ENCODE measurements around the gene DTWD2.
"Not testable (repeated sequence)": the region's sequence is repeated elsewhere in the genome, so short reads cannot be mapped to it uniquely, and the experiment has no call there.

Gene DTWD2

DNA sequence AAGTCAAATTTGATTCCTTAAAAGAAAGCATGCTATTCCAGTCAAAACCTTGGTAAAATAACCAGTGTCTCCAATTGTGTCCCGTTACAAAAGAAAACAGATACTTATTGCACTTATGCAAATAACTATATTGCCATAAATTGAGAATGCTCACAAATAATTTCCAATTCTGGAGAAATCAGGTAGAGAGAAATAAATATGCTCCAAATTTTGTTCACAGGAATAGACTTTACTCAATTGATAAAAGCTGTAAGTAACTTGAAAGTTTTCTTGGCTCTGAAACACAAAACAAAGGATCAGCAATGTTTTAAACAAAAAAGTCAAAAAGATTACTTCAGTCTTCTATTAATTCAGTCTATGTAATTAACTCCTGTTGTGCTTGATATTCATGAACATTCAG, 7.8 kb upstream of the DTWD2 start:
- no peak for DNase-seq (ENCODE audit: low spot score)

DNA sequence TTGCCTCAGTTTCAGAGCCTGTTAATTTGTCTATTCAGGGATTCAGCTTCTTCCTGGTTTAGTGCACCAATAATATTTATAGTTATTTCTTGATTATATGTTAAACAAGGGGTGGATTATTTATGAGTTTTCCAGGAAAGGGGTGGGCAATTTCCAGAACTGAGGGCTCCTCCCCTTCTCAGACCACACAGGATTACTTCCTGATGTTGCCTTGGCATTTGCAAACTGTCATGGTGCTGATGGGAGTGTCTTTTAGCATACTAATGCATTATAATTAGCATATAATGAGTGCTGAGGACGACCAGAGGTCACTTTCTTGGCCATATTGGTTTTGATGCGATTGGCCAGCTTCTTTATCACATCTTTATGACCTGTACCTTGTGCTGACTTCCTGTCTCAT, 6.2 kb upstream of the DTWD2 start:
- DNase-seq (ENCODE audit: low spot score) = no peak

DNA sequence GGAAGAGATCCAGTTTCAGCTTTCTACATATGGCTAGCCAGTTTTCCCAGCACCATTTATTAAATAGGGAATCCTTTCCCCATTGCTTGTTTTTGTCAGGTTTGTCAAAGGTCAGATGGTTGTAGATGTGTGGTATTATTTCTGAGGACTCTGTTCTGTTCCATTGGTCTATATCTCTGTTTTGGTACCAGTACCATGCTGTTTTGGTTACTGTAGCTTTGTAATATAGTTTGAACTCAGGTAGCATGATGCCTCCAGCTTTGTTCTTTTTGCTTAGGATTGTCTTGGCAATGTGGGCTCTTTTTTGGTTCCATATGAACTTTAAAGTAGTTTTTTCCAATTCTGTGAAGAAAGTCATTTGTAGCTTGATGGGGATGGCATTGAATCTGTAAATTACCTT, 4.8 kb upstream of the DTWD2 start:
- not testable (repeated sequence) for DNase-seq (ENCODE audit: low spot score)

DNA sequence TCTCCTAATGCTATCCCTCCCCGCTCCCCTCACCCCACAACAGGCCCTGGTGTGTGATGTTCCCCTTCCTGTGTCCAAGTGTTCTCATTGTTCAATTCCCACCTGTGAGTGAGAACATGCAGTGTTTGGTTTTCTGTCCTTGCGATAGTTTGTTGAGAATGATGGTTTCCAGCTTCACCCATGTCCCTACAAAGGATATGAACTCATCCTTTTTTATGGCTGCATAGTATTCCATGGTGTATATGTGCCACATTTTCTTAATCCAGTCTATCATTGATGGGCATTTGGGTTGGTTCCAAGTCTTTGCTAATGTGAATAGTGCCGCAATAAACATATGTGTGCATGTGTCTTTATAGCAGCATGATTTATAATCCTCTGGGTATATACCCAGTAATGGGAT, 3.7 kb upstream of the DTWD2 start:
- not testable (repeated sequence) for DNase-seq (ENCODE audit: low spot score)

DNA sequence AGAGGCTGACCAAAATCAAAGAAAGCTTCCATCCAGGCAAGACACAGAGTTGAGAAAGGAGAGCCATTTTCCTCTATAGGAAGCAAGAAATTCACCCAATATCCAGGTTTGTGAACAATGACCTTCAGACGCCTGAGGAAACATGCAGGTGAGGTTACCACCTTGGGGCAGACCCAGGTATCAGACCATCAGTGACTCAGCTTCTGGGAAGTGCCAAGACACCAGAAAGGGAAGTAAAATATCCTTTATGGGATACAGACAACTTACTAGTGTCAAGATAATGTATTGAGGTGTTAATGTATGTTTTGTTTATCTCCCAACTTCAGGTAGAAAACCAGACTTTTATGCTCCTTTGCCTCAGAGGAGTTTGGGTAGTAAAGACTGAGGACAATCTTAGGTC, 2.2 kb upstream of the DTWD2 start:
- DNase-seq (ENCODE audit: low spot score) = no peak

DNA sequence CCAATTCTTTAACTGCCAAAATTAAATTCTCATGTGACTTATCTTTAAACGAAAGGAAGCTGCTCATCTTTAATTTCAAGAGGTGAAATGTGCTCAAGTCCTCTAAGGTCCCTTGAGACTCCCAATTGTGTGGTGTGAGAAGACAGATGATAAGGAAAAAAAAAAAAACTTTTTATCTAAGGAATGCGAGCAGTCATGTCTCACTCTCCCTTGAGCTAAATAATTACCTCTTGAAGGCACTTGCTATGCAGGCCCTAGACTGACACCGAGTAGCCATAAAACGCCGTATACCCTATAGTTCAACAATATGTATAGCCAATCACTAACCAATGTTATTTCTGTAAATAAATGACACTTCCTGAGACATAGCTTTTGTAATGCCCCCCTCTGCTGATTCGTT, 1.5 kb upstream of the DTWD2 start:
- no peak for DNase-seq (ENCODE audit: low spot score)

DNA sequence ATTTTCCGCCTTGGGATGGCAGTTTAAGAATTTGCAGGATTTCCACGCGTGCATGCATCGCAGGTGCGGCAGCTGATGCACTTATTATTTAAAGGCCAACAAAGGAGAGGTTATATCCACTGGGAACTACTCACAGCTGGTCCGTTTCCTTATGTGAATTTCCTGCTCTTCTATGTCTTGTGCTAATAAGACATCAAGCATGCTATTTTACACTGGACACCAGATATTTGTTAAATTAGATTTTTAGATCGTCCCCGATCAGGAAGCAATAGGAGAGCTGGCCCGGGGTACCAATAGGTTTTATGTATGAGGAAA, 476 bp upstream of the DTWD2 start:
- no peak for DNase-seq (ENCODE audit: low spot score)

DNA sequence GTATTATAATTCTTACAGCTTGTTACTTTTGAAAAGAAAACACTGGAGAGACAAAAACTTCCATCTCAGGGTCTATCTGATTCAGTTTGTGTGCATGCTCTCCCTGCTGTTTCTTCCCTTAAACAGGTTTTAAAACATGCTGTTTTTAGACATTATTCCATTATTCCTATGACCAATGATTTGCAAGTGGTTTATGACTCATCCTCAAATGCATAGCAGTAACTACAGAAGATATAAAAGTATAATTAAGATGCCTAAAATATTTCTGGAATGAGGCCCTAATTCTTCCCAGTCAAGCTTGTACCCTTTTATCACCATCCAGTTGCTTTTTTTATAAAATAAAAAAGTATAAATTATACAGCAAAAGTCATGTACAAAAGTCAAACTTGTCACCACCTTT, 3.7 kb downstream of the DTWD2 start:
- DNase-seq (ENCODE audit: low spot score) = no peak

DNA sequence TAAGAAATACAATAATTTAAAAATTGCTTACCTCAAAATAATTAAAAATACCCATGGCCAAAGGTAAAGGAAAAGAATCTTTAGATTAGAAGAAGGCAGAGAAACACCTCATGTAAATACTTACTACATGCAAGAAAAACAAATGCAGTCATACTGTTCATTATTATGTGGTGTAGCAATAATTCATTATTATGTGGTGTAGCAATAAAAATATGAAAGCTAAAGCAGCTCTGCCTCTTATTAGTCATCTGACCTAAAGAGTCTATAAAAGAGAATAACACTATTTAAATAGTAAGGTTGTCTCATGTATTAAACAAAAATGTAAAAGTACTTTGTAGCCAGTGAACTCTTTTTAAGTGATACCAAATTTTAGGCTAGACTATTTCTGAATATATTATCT, 6.6 kb downstream of the DTWD2 start:
- DNase-seq (ENCODE audit: low spot score) = no peak

DNA sequence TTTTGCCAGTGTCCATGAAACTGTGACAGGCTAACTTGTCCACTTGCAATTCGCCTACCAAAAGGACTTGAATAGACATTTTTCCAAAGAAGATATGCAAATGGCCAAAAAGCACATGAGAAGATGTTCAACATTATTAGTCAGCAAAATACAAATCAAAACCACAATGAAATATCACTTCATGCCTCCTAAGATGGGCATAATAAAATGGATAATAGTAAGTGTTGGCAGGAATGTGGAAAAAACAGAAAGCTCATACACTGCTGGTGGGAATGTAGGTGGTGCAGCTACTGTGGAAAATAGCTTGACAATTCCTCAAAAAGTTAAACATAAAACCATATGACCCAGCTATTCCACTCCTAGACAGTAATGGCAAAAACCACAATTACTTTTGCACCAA, 7.9 kb downstream of the DTWD2 start:
- DNase-seq (ENCODE audit: low spot score) = no peak

DNA sequence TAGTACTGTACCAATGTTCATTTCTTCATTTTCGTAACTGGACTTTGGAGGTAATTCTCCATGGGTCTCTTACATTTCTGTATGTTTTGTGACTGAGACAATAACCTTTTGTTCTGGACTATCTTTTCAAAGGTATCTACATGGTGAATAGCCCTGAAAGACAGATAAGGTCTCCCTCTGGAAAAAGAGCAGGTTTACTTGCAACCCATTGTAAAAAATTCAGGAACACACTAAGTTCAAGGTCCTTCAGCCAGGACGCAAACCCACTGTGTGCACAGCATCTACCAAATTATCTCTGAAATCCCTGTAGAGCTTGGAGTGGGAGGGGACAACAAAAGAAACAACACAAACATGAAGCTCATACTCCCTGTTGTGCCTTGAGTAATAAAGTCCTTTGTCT, 8.3 kb downstream of the DTWD2 start:
- DNase-seq (ENCODE audit: low spot score) = no peak

DNA sequence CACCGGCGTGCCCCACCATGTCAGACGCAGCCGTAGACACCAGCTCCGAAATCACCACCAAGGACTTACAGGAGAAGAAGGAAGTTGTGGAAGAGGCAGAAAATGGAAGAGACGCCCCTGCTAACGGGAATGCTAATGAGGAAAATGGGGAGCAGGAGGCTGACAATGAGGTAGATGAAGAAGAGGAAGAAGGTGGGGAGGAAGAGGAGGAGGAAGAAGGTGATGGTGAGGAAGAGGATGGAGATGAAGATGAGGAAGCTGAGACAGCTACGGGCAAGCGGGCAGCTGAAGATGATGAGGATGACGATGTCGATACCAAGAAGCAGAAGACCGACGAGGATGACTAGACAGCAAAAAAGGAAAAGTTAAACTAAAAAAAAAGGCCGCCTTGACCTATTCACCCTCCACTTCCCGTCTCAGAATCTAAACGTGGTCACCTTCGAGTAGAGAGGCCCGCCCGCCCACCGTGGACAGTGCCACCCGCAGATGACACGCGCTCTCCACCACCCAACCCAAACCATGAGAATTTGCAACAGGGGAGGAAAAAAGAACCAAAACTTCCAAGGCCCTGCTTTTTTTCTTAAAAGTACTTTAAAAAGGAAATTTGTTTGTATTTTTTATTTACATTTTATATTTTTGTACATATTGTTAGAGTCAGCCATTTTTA, 14.4 kb downstream of the DTWD2 start:
- not testable (repeated sequence) for DNase-seq (ENCODE audit: low spot score)

DNA sequence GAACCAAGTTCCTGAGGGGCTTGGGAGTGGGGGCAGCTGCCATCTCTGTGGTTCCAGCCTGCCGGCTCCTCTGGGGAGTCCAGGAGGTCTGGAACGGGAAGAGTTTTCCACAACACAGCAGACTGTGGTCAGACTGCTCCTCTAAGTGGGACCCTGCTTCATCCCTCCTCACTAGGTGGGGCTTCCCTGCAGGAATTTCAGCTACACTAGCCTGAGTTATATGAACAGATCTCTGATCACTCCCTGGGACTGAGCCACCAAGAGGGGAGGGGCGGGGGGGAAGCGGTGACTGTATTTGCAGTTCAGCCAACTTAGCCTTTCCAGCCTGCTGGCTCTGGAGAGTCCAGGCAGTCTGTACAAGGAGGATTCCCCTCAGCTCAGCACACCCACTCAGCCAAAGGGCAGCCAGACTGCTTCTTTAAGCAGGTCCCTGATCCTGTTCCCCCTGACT, 19.4 kb downstream of the DTWD2 start:
- no peak for DNase-seq (ENCODE audit: low spot score)

DNA sequence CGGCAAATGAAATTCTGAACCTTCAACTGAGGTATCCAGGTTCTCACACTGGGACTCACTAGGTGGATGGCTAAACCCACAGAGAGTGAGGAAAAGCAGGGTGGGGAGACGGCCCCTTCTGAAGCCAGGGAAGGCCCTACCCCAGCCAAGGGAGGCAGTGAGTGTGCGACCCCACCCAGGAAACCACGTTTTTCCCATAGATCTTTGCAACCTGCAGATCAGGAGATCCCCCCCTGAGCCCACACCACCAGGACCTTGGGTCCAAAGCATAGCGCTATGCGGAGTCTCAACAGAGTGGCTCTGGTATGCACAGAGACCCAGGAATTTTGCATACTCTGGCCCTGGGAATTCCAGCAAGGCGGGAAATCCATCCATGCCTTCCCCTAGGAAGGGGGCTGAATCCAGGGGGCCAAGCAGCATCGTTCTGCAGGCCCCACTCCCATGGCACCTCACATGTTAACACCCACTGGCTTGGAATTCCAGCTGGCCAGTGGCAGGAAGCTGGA, 19.9 kb downstream of the DTWD2 start:
- DNase-seq (ENCODE audit: low spot score) = no peak

DNA sequence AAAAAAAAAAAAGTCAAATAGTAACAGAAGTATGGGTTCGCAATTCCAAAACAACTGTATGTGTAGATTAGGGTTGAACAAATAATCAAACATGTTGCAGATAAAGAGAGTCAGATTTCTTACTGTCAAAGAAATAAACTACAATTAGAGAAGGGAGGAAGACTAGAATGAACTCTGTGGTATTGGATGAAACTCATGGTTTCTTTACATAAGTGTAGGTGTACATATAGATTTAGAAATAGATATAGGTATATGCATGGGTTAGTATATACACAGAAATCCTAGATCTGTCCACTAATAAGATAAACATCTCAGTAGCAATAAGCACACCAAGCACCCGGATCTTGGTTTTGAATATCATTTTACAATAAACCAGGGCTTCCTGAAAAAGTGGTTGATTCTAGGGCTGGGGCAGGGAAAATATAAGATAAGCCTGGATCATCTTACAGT, 21.3 kb downstream of the DTWD2 start:
- DNase-seq (ENCODE audit: low spot score) = no peak

DNA sequence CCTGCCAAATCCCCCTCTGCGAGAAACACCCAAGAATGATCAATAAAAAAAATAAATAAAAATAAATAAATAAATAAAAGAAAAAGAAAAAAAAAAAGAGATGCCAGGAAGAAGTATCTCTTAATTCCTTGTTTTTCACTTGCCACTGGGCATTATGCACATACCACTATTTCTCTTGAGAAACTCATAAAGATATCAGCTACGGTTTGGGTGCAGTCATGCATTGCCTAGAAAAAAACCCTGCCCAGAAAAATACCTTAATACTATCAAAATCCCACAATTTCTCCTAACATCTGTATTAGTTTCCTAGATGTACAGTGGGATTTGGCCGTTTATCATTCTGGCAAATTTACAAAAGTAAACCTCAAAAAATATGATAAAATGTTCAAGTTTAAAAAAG, 22.5 kb downstream of the DTWD2 start:
- no peak for DNase-seq (ENCODE audit: low spot score)

DNA sequence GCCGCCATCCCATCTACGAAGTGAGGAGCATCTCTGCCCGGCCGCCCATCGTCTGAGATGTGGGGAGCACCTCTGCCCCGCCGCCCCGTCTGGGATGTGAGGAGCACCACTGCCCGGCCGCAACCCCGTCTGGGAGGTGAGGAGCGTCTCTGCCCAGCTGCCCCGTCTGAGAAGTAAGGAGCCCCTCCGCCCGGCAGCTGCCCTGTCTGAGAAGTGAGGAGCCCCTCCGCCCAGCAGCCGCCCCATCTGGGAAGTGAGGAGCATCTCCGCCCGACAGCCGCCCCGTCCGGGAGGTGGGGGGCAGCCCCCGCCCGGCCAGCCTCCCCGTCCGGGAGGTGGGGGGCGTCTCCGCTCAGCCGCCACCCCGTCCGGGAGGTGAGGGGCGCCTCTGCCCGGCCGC, 23.4 kb downstream of the DTWD2 start:
- DNase-seq (ENCODE audit: low spot score) = not testable (repeated sequence)

DNA sequence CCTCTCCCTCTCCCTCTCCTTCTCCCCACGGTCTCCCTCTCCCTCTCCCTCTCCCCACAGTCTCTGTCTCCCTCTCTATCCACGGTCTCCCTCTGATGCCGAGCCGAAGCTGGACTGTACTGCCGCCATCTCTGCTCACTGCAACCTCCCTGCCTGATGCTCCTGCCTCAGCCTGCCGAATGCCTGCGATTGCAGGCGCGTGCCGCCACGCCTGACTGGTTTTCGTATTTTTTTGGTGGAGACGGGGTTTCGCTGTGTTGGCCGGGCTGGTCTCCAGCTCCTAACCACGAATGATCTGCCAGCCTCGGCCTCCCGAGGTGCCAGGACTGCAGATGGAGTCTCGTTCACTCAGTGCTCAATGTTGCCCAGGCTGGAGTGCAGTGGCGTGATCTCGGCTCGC, 24.0 kb downstream of the DTWD2 start:
- DNase-seq (ENCODE audit: low spot score) = not testable (repeated sequence)

DNA sequence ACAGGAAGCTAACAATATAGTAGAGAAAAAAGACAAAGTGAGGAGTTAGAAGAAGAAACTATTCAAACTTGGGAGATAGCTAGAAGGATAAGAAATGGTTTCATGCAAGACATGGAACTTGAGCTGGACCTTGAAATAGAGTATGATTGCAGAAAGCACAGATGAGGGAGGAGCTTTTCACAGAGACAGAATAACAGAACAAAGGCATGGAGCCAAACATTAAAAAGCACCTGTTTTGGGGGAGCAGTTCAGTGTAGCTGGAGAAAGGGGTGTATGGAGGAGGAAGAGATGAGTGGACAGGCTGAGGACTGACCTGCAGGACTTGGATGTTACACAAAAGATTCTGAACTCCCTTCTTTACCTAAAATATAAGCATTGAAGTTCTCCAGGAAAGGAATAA, 25.2 kb downstream of the DTWD2 start:
- no peak for DNase-seq (ENCODE audit: low spot score)

DNA sequence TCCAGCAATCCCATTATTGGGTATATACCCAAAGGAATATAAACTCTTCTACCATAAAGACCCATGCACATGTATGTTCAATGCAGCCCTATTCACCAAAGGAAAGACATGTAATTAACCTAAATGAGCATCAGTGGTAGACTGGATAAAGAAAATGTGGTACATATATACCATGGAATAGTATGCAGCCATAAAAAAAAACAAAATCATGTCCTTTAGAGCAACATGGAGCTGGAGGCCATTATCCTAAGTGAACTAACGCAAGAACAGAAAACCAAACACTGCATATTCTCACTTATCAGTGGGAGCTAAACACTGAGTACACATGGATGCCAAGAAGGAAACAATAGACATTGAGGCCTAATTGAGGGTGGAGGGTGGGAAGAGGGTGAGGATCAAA, 27.8 kb downstream of the DTWD2 start:
- no peak for DNase-seq (ENCODE audit: low spot score)

DNA sequence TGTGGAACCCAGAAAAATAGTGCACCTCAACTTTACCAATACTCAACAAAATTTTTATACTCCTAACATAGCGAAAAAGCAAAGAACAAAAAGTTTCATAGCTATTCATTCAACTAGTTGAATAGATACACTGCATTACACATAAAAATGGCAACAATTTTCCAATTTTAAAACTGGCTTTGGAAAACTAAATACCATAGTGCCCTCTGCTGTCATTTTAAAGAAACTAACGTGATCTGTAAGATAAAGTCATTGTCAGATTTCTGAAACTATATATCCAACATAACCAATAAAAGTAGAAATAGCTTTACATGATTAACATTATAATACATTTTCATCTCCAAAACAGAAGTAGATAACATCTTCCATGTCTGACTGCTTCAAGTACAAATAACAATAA, 31.6 kb downstream of the DTWD2 start:
- no peak for DNase-seq (ENCODE audit: low spot score)

DNA sequence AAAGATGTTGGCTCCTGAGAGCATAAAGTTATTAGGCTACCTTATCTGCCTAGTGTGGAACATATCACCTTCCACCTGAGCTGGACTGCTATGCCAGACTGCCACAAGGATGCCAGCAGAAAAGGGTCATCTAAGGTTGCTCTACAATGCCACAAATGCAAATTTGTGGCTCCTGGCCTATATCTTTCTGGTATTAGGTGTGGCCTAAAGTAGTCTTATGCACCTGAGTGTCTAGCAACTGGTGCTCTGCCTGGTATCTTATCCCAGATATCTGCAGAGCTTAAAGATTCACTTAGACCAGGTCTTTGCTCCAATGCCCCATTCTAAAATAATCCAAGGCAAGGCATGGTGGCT, 34.7 kb downstream of the DTWD2 start:
- DNase-seq (ENCODE audit: low spot score) = no peak

DNA sequence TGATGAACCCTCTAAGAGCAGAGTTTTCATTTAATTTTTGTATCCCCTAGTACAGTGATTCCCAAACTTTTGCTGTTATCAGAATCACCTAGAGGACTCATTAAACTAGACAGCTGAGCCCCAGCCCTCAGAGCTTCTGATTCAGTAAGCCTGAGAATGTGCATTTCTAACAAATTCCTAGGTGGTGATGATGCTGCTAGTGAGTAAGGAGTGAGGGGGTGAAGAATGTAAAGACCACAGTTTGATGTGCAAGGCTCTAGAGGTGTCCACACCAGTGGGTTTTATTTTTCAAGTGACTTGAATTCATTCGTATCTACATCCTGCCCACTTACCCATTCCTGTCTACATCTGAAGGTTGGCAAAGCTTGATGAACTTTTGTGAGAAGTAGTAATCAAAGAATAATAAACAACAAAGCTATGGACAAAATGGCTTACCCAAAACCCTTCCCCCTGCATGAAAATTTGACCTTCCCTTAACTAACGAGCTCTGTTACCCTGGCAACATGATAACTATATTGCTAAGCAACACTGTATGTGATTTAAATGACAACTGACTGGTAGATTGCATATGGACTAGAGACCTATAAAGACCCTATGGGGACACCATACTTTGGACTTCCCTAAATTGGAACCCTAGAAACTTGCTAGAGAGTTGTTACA, 35.2 kb downstream of the DTWD2 start:
- DNase-seq (ENCODE audit: low spot score) = no peak

DNA sequence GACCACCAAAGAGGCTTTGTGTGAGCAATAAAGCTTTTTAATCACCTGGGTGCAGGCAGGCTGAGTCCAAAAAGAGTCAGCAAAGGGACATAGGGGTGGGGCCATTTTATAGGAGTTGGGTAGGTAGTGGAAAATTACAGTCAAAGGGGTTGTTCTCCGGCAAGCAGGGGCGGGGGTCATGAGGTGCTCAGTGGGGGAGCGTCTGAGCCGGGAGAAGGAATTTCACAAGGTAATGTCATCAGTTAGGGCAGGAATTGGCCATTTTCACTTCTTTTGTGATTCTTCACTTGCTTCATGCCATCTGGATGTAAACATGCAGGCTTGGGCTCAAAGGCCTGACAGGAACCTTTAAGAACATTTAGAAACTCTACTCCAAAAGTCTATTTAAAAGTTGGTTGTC, 36.0 kb downstream of the DTWD2 start:
- not testable (repeated sequence) for DNase-seq (ENCODE audit: low spot score)
